ENCODE data around the gene NEUROD4.
A peak's percentile ranks its signal among the peaks of the same experiment; 100 is the strongest.

The NEUROD4 gene

GRCh38 chr12:54988402-54989054, 31.2 kb upstream of the NEUROD4 start:
- no peak overlapping the region for H3K27ac ChIP-seq

GRCh38 chr12:54989829-54990228, 29.9 kb upstream of the NEUROD4 start:
- no peak overlapping the region for H3K27ac ChIP-seq
- TF ChIP-seq, protein P1, sequence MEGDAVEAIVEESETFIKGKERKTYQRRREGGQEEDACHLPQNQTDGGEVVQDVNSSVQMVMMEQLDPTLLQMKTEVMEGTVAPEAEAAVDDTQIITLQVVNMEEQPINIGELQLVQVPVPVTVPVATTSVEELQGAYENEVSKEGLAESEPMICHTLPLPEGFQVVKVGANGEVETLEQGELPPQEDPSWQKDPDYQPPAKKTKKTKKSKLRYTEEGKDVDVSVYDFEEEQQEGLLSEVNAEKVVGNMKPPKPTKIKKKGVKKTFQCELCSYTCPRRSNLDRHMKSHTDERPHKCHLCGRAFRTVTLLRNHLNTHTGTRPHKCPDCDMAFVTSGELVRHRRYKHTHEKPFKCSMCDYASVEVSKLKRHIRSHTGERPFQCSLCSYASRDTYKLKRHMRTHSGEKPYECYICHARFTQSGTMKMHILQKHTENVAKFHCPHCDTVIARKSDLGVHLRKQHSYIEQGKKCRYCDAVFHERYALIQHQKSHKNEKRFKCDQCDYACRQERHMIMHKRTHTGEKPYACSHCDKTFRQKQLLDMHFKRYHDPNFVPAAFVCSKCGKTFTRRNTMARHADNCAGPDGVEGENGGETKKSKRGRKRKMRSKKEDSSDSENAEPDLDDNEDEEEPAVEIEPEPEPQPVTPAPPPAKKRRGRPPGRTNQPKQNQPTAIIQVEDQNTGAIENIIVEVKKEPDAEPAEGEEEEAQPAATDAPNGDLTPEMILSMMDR (IDR thresholded peaks at IDR 0.05), result no peak
- TF ChIP-seq ZFX (IDR thresholded peaks at IDR 0.05; ENCODE audit: borderline replicate concordance), result no peak

More at GRCh38 chr12:54988402-54989054, 31.2 kb upstream of the NEUROD4 start:
- no peak for TF ChIP-seq ZFX (IDR thresholded peaks at IDR 0.05; ENCODE audit: borderline replicate concordance)
- TF ChIP-seq, protein P1 (IDR thresholded peaks at IDR 0.05), result no peak

DNA sequence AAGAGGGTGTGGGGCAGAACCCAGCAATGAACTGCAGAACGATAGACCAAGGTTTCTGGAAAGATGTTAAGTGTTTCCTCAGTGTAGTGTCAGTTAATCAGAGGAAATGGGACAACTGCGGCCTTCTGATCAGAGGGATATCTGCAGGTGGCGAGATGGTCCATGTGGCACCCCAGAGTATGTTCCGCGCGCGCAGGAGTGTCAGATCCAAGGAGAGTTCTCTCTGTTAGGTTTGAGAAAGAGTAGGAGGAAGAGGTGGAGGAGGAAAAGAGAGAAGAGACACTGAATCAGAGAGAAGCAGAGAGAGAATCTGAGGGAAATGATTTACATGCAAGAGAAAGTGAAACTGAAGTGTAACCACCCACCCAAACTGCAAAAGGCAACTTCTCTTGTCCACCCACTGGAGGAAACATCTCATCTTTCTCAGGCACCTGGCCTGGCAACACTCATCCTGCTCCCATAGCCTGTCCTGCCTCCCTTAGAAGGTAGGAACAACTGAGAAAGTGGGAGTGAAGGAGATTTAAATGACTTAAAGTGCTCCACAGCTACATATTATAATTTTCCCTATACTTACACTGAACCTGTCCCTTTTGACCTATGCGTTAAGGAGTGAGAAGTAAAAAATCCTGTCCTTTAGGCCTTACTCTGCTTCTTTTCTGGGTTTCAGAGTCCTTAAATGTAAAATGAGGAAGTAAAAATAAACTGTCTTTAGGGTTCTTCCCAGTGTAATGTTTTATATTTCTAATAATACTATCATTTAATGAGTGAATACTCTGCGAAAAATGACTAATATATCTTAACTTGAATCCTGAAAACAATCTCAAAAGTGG, 28.4 kb upstream of the NEUROD4 start:
- no peak for TF ChIP-seq ZFX (IDR thresholded peaks at IDR 0.05; ENCODE audit: borderline replicate concordance)
- TF ChIP-seq, protein P1 (IDR thresholded peaks at IDR 0.05), result no peak
- no peak overlapping the region for H3K27ac ChIP-seq

DNA sequence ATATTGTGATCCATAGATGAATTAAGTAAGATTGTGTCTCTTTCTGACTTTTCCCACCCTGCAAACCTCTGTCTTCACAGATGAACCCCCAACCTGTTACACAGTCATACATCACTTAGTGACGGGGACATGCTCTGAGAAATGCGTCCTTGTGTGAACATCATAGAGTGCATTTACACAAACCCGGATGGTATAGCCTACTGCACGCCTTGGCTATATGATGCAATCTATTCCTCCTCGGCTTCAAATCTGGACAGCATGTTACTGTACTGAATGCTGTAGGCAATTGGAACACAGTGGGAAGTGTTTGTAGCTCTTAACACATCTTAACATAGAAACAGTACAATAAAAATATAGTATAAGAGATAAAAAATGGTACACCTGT, 27.8 kb upstream of the NEUROD4 start:
- H3K27ac ChIP-seq, result no peak overlapping the region
- TF ChIP-seq, protein P1 (IDR thresholded peaks at IDR 0.05), result no peak
- no peak for TF ChIP-seq ZFX (IDR thresholded peaks at IDR 0.05; ENCODE audit: borderline replicate concordance)

DNA sequence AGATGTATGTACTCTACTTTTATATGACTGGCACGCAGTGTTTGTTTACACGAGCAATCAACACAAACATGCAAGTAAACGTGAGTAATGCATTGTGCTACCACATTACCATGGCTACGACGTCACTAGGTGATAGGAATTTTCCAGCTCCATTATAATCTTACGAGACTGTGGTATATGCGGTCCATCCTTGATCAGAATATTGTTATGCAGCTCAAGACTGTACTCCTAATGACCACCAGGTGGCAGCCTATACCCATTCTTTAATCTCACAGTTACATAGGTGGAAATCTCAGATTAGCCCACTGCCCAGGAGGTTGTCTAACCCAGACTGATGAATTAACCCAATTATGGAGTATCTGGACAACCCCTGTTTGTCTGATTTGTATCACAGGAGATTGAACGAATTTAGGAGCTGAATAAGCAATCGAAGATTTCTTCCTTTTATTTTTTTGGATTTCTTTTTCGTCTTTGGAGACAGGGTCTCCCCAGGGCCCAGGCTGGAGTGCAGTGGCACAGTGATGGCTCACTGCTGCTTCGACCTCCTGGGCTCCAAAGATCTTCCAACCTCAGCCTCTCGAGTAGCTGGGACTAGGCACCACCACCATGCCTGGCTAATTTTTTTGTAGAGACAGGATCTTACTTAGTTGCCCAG, 26.5 kb upstream of the NEUROD4 start:
- TF ChIP-seq ZFX (IDR thresholded peaks at IDR 0.05; ENCODE audit: borderline replicate concordance), result no peak
- TF ChIP-seq, protein P1 (IDR thresholded peaks at IDR 0.05), result peak; percentile 94
- H3K27ac ChIP-seq, result no peak overlapping the region

- no peak overlapping the region for H3K27ac ChIP-seq
- TF ChIP-seq ZFX (IDR thresholded peaks at IDR 0.05; ENCODE audit: borderline replicate concordance), result no peak
- TF ChIP-seq, protein P1 (IDR thresholded peaks at IDR 0.05), result no peak
These were observed 23.6 kb upstream of the NEUROD4 start for GRCh38 chr12:54996205-54996604.
